Measurements from ENCODE around the gene NSDHL. TPM values are rescaled to one million over a fixed set of nuclear protein-coding genes. Genes with fewer than 3 reads are reported as not detected.

NSDHL gene
- total and polyA plus RNA-seq, 2 experiments from 2014 or later, result 32.4 to 34.3 TPM

DNA sequence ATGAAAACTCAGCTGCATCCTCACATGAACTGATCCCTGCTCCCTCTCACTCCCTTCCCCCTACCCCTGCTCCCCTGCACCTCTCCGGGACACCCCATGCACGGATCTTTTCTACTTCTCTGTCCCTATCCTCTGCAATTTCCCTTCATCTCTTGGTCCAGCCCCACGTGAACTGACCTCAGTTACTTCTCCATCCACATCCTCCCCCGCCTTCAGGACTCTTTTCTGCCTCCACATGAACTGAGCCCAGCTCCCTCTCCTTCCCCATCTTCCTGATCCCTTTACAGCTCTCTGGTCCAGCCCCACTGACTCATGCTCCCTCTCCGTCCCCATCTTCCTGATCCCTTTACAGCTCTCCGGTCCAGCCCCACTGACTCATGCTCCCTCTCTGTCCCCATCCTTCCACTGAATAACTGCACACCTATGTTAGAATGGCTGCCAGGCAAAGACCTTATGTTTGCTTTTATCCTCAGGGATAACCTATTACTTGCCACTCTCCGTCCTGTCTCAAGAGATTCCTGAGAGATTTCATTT, 6.0 kb upstream of the NSDHL start:
- no peaks in the 10 kb centered on the region for H3F3A ChIP-seq (replicated peaks; ENCODE audit: low read depth)
- ATAC-seq, result no peak
- H3K9me3 Mint-ChIP-seq, result no peaks in the 10 kb centered on the region
- H3K9me2 ChIP-seq (ENCODE audit: insufficient read depth), result no peaks in the 10 kb centered on the region
- no peaks in the 10 kb centered on the region for H3K36me3 Mint-ChIP-seq (ENCODE audit: low read depth)
- H3K4me3 ChIP-seq, result no peak overlapping the region
- H3K27me3 Mint-ChIP-seq (ENCODE audit: insufficient read depth, low read depth, poor library complexity), result no peaks in the 10 kb centered on the region
- no peak for TF ChIP-seq STAT1 (IDR thresholded peaks at IDR 0.05; ENCODE audit: unreplicated experiment)
- no peak for TF ChIP-seq REST (IDR thresholded peaks at IDR 0.05; ENCODE audit: unreplicated experiment)
- no peak for TF ChIP-seq POLR2AphosphoS5 (IDR thresholded peaks at IDR 0.05; ENCODE audit: low read depth)
- TF ChIP-seq, protein P1, sequence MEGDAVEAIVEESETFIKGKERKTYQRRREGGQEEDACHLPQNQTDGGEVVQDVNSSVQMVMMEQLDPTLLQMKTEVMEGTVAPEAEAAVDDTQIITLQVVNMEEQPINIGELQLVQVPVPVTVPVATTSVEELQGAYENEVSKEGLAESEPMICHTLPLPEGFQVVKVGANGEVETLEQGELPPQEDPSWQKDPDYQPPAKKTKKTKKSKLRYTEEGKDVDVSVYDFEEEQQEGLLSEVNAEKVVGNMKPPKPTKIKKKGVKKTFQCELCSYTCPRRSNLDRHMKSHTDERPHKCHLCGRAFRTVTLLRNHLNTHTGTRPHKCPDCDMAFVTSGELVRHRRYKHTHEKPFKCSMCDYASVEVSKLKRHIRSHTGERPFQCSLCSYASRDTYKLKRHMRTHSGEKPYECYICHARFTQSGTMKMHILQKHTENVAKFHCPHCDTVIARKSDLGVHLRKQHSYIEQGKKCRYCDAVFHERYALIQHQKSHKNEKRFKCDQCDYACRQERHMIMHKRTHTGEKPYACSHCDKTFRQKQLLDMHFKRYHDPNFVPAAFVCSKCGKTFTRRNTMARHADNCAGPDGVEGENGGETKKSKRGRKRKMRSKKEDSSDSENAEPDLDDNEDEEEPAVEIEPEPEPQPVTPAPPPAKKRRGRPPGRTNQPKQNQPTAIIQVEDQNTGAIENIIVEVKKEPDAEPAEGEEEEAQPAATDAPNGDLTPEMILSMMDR (conservative IDR thresholded peaks at IDR 0.05; ENCODE audit: low read depth in 2 of 2), result no peak
- no peak for TF ChIP-seq ZNF462 (CRISPR knock-in tag; IDR thresholded peaks at IDR 0.05)
- TF ChIP-seq, protein P2, sequence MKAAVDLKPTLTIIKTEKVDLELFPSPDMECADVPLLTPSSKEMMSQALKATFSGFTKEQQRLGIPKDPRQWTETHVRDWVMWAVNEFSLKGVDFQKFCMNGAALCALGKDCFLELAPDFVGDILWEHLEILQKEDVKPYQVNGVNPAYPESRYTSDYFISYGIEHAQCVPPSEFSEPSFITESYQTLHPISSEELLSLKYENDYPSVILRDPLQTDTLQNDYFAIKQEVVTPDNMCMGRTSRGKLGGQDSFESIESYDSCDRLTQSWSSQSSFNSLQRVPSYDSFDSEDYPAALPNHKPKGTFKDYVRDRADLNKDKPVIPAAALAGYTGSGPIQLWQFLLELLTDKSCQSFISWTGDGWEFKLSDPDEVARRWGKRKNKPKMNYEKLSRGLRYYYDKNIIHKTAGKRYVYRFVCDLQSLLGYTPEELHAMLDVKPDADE (IDR thresholded peaks at IDR 0.05), result no peak
- TF ChIP-seq NANOG (IDR thresholded peaks at IDR 0.05; ENCODE audit: borderline replicate concordance), result no peak
- TF ChIP-seq ZNF114 (CRISPR knock-in tag; IDR thresholded peaks at IDR 0.05), result no peak
- TF ChIP-seq EZH2 (IDR thresholded peaks at IDR 0.05; ENCODE audit: low read depth, unreplicated experiment), result no peak
- no peak for TF ChIP-seq CREB1 (CRISPR knock-in tag; IDR thresholded peaks at IDR 0.05; ENCODE audit: low read depth)
- TF ChIP-seq ZNF331 (CRISPR knock-in tag; IDR thresholded peaks at IDR 0.05; ENCODE audit: low read depth), result no peak
- H3K27ac Mint-ChIP-seq, result no peak overlapping the region
- no peaks in the 10 kb centered on the region for H3K79me2 ChIP-seq (replicated peaks; ENCODE audit: insufficient read depth)
- H3K4me1 ChIP-seq (ENCODE audit: insufficient read depth), result no peaks in the 10 kb centered on the region
- DNase-seq (ENCODE audit: low spot score), result no peak
- H3K4me3 Mint-ChIP-seq, result no peak overlapping the region
- no peaks in the 10 kb centered on the region; the same call in 2 of the 3 replicates for H3K4me1 Mint-ChIP-seq
- no peak overlapping the region for H3K4me2 ChIP-seq
- no peaks in the 10 kb centered on the region for H3K36me3 ChIP-seq (ENCODE audit: insufficient read depth)
- no peak overlapping the region for H3K27ac ChIP-seq (ENCODE audit: low read depth)
- no peaks in the 10 kb centered on the region for H3K27me3 ChIP-seq (ENCODE audit: insufficient read depth)
- no peaks in the 10 kb centered on the region for H4K20me1 ChIP-seq (replicated peaks; ENCODE audit: insufficient read depth)
- H2AFZ ChIP-seq, result no peak overlapping the region
